HG03025 (cell line): ENCODE data around the gene RAB11FIP5.
"Not testable (repeated sequence)": the region's sequence is repeated elsewhere in the genome, so short reads cannot be mapped to it uniquely, and the experiment has no call there.

ENCODE experiments used
- ATAC-seq: cut with Tn5 transposase; IDR thresholded peaks from one replicate; pipeline ENCODE4 v1.9.1; 2021; ENCODE audit warnings: mild to moderate bottlenecking, moderate library complexity; ENCODE audit not compliant: unreplicated experiment, low FRiP score

The RAB11FIP5 gene

GRCh38 chr2:73112913-73113854 lies at the start of gene RAB11FIP5:
Gene RAB11FIP5 (minus strand): TSS chr2:73112948. CDS start chr2:73112777, 171 bp downstream.
- ATAC-seq = peak; percentile 81

- no peak for ATAC-seq
These were observed 43.9 kb upstream of the RAB11FIP5 start for GRCh38 chr2:73156539-73157124.

GRCh38 chr2:73142937-73143336 lies 30.2 kb upstream of the RAB11FIP5 start:
- no peak for ATAC-seq

GRCh38 chr2:73141896-73142295 lies 29.1 kb upstream of the RAB11FIP5 start:
- no peak for ATAC-seq

- no peak for ATAC-seq
These were observed 22.5 kb upstream of the RAB11FIP5 start for GRCh38 chr2:73135236-73135635.

GRCh38 chr2:73134471-73134870 lies 21.7 kb upstream of the RAB11FIP5 start:
- ATAC-seq = no peak

GRCh38 chr2:73133566-73134197 lies 20.9 kb upstream of the RAB11FIP5 start:
- no peak for ATAC-seq

- ATAC-seq = no peak
These were observed 19.1 kb upstream of the RAB11FIP5 start for GRCh38 chr2:73131807-73132206.

- ATAC-seq = no peak
These were observed 18.0 kb upstream of the RAB11FIP5 start for GRCh38 chr2:73130790-73131189.

- ATAC-seq = no peak
These were observed 16.2 kb upstream of the RAB11FIP5 start for GRCh38 chr2:73128841-73129535.

- ATAC-seq = no peak
These were observed 9.8 kb upstream of the RAB11FIP5 start for GRCh38 chr2:73122536-73122935.

- ATAC-seq = not testable (repeated sequence)
These were observed 7.0 kb upstream of the RAB11FIP5 start for GRCh38 chr2:73119611-73120239.

- ATAC-seq = no peak
These were observed 4.7 kb upstream of the RAB11FIP5 start for GRCh38 chr2:73117441-73117840.

GRCh38 chr2:73116182-73116960 lies 3.6 kb upstream of the RAB11FIP5 start:
- ATAC-seq = no peak

GRCh38 chr2:73114273-73114867 lies 1.6 kb upstream of the RAB11FIP5 start:
- no peak for ATAC-seq

GRCh38 chr2:73112026-73112912 lies 479 bp downstream of the RAB11FIP5 start:
- peak; percentile 15 for ATAC-seq

GRCh38 chr2:73111073-73112025 lies 1.4 kb downstream of the RAB11FIP5 start:
- no peak for ATAC-seq
